IMR-90 (cell line): ENCODE measurements around the gene TIAM2. TPM values are rescaled to one million over a fixed set of nuclear protein-coding genes. Genes with fewer than 3 reads are reported as not detected.

ENCODE experiments used
- ATAC-seq: fragments of 200-7000 bp; cut with Tn5 transposase; 2 replicates; pipeline ENCODE4 v1.9.1; 2020; ENCODE audit warnings: low read depth, mild to moderate bottlenecking, moderate library complexity
- BruUV-seq: library from RNA; stranded (reverse); fragments of 400-500 nt; replicated peaks from 2 replicates; lab custom pipeline; 2021; lab: Mats Ljungman, UMichigan
- CTCF ChIA-PET: fragments of 300-600 bp; formaldehyde crosslinking; extraction: SDS; loops from one replicate; lab custom pipeline; 2021; ENCODE audit warnings: antibody characterized with exemption; lab: Yijun Ruan, JAX
- POLR2A ChIA-PET: fragments of 300-600 bp; sonication (Branson Sonifier 250); formaldehyde crosslinking; loops from one replicate; lab custom pipeline; 2022; ENCODE audit warnings: antibody characterized with exemption; ENCODE audit not compliant: unreplicated experiment; lab: Charles Lee
- DNase-seq: peaks from one replicate; pipeline ENCODE4 v3.0.0; 2013
- H2AFZ ChIP-seq: replicated peaks from 2 replicates; pipeline ENCODE3; 2013; ENCODE audit warnings: low read length, mild to moderate bottlenecking; ENCODE audit not compliant: poor library complexity
- H2AK5ac ChIP-seq: 2 replicates; pipeline ENCODE4 v1.6.1; 2013; ENCODE audit warnings: low read depth, low read length, inconsistent platforms
- H2AK9ac ChIP-seq: replicated peaks from 2 replicates; pipeline ENCODE3; 2013; ENCODE audit warnings: mild to moderate bottlenecking, low read depth, low read length, moderate library complexity; ENCODE audit not compliant: poor library complexity
- H2BK120ac ChIP-seq: 2 replicates; pipeline ENCODE4 v1.6.1; 2013; ENCODE audit warnings: low read depth, low read length, inconsistent platforms
- H2BK15ac ChIP-seq: 3 replicates; pipeline ENCODE4 v1.6.1; 2013; ENCODE audit warnings: low read depth, low read length, inconsistent platforms
- H2BK20ac ChIP-seq: 2 replicates; pipeline ENCODE4 v1.6.1; 2013; ENCODE audit warnings: low read depth, mild to moderate bottlenecking, inconsistent platforms, low read length, moderate library complexity
- H2BK5ac ChIP-seq: 2 replicates; pipeline ENCODE4 v1.6.1; 2013; ENCODE audit warnings: mild to moderate bottlenecking, low read depth, low read length, inconsistent platforms; ENCODE audit not compliant: poor library complexity, severe bottlenecking
- H3K14ac ChIP-seq: replicated peaks from 2 replicates; pipeline ENCODE4 v1.6.1; 2013; ENCODE audit warnings: low read depth, low read length, inconsistent platforms
- H3K18ac ChIP-seq: 2 replicates; pipeline ENCODE4 v1.6.1; 2013; ENCODE audit warnings: low read depth, low read length, control low read depth
- H3K23ac ChIP-seq: 2 replicates; pipeline ENCODE4 v1.6.1; 2013; ENCODE audit warnings: low read depth, low read length, inconsistent platforms
- H3K27ac ChIP-seq: 2 replicates; pipeline ENCODE4 v1.5.1; 2013; ENCODE audit warnings: mild to moderate bottlenecking, control low read depth, low read length; ENCODE audit not compliant: insufficient read depth
- H3K27me3 ChIP-seq: 2 replicates; pipeline ENCODE4 v1.6.1; 2013; ENCODE audit warnings: low read length; ENCODE audit not compliant: control insufficient read depth, insufficient read depth
- H3K36me3 ChIP-seq: 2 replicates; pipeline ENCODE4 v1.6.1; 2013; ENCODE audit warnings: low read length, mixed read lengths; ENCODE audit not compliant: control insufficient read depth, insufficient read depth
- H3K4ac ChIP-seq: 2 replicates; pipeline ENCODE4 v1.6.1; 2013; ENCODE audit warnings: low read depth, low read length, inconsistent platforms
- H3K4me1 ChIP-seq: 2 replicates; pipeline ENCODE4 v1.6.1; 2013; ENCODE audit warnings: low read length, mixed read lengths; ENCODE audit not compliant: control insufficient read depth, insufficient read depth
- H3K4me2 ChIP-seq: 2 replicates; pipeline ENCODE4 v1.6.1; 2013; ENCODE audit warnings: low read depth, mild to moderate bottlenecking, control low read depth, low read length, moderate library complexity
- H3K4me3 ChIP-seq: 2 replicates; pipeline ENCODE4 v1.5.1; 2013; ENCODE audit warnings: low read depth, mild to moderate bottlenecking, control low read depth, low read length, moderate library complexity; ENCODE audit not compliant: insufficient read depth
- H3K56ac ChIP-seq: 2 replicates; pipeline ENCODE4 v1.6.1; 2013; ENCODE audit warnings: low read length, inconsistent platforms; ENCODE audit not compliant: insufficient read depth; ENCODE audit errors: extremely low read depth
- H3K79me1 ChIP-seq, 2 experiments: 2 replicates each; pipeline ENCODE4 v1.6.1; 2013; ENCODE audit warnings: low read length in 2 of 2, inconsistent platforms in 1 of 2, low read depth in 1 of 2
- H3K9ac ChIP-seq: 2 replicates; pipeline ENCODE4 v1.6.1; 2013; ENCODE audit warnings: low read depth, low read length, control low read depth
- H3K9me1 ChIP-seq: 2 replicates; pipeline ENCODE4 v1.6.1; 2013; ENCODE audit warnings: low read length, inconsistent platforms; ENCODE audit not compliant: insufficient read depth
- H3K9me3 ChIP-seq: 2 replicates; pipeline ENCODE4 v1.6.1; 2013; ENCODE audit warnings: low read length; ENCODE audit not compliant: control insufficient read depth, insufficient read depth
- H4K20me1 ChIP-seq: 2 replicates; pipeline ENCODE4 v1.6.1; 2013; ENCODE audit warnings: low read length, inconsistent platforms; ENCODE audit not compliant: insufficient read depth
- H4K5ac ChIP-seq: 2 replicates; pipeline ENCODE4 v1.6.1; 2013; ENCODE audit warnings: mild to moderate bottlenecking, low read depth, low read length, control low read depth
- H4K8ac ChIP-seq, 2 experiments: 2 replicates each; pipeline ENCODE4 v1.6.1; 2013; ENCODE audit warnings: low read depth in 2 of 2, low read length in 2 of 2, control low read depth in 1 of 2, inconsistent platforms in 1 of 2
- H4K91ac ChIP-seq: 2 replicates; pipeline ENCODE4 v1.6.1; 2013; ENCODE audit warnings: low read depth, low read length, inconsistent platforms; ENCODE audit not compliant: insufficient read depth
- BHLHE40 ChIP-seq: fragments of 150-350 bp; IDR thresholded peaks from 2 replicates; pipeline ENCODE4 v1.6.1; 2016; ENCODE audit warnings: mild to moderate bottlenecking, low read depth, low read length
- CEBPB ChIP-seq: IDR thresholded peaks from 2 replicates; pipeline ENCODE4 v1.6.1; 2012; ENCODE audit warnings: low read depth, low read length, improper control_type of control experiment
- CTCF ChIP-seq: conservative IDR thresholded peaks from 2 replicates; pipeline ENCODE4 v1.5.1; 2012; ENCODE audit warnings: mild to moderate bottlenecking, low read depth, low read length, improper control_type of control experiment
- ELK1 ChIP-seq: fragments of 150-350 bp; IDR thresholded peaks from 2 replicates; pipeline ENCODE4 v1.6.1; 2016; ENCODE audit warnings: low read depth, mild to moderate bottlenecking, low read length, moderate library complexity, borderline replicate concordance
- FOS ChIP-seq: fragments of 150-350 bp; IDR thresholded peaks from 2 replicates; pipeline ENCODE4 v1.6.1; 2016; ENCODE audit warnings: low read depth, low read length
- MAFK ChIP-seq: IDR thresholded peaks from 2 replicates; pipeline ENCODE4 v1.6.1; 2012; ENCODE audit warnings: low read depth, low read length, improper control_type of control experiment
- MAZ ChIP-seq: IDR thresholded peaks from 2 replicates; pipeline ENCODE4 v1.6.1; 2012; ENCODE audit warnings: low read depth, mild to moderate bottlenecking, low read length, improper control_type of control experiment, moderate library complexity, borderline replicate concordance
- MXI1 ChIP-seq: IDR thresholded peaks from 2 replicates; pipeline ENCODE4 v1.6.1; 2012; ENCODE audit warnings: low read depth, mild to moderate bottlenecking, low read length, moderate library complexity, borderline replicate concordance
- NFE2L2 ChIP-seq: fragments of 150-350 bp; IDR thresholded peaks from 2 replicates; pipeline ENCODE4 v1.6.1; 2016; ENCODE audit warnings: low read depth, mild to moderate bottlenecking, low read length
- POLR2A ChIP-seq: IDR thresholded peaks from 2 replicates; pipeline ENCODE4 v1.6.1; 2012; ENCODE audit warnings: mild to moderate bottlenecking, low read depth, low read length
- RAD21 ChIP-seq: IDR thresholded peaks from 2 replicates; pipeline ENCODE4 v1.6.1; 2012; ENCODE audit warnings: low read length, improper control_type of control experiment
- RCOR1 ChIP-seq: IDR thresholded peaks from 2 replicates; pipeline ENCODE4 v1.6.1; 2012; ENCODE audit warnings: mild to moderate bottlenecking, low read length, improper control_type of control experiment; ENCODE audit not compliant: insufficient replicate concordance
- RFX5 ChIP-seq: IDR thresholded peaks from 2 replicates; pipeline ENCODE4 v1.8.0; 2012; ENCODE audit warnings: low read depth, mild to moderate bottlenecking, low read length, moderate library complexity
- SMC3 ChIP-seq: fragments of 150-350 bp; IDR thresholded peaks from 2 replicates; pipeline ENCODE4 v1.6.1; 2016; ENCODE audit warnings: low read depth, mild to moderate bottlenecking, antibody characterized with exemption, low read length, moderate library complexity
- USF2 ChIP-seq: fragments of 150-350 bp; IDR thresholded peaks from 2 replicates; pipeline ENCODE4 v1.6.1; 2017; ENCODE audit warnings: mild to moderate bottlenecking, antibody characterized with exemption, low read length, low read depth
- WGBS, 2 experiments: methylation state at CpG; one replicate each; pipeline versions ENCODE4 v1.1.5 to v1.1.7; 2013; ENCODE audit warnings: missing lambda C conversion rate in 2 of 2; ENCODE audit not compliant: insufficient read length in 1 of 2; ENCODE audit errors: extremely low coverage in 2 of 2; 5-methylcytosine and 5-hydroxymethylcytosine counted together
- dilution Hi-C: fragments of 300-500 bp; cut with HindIII; formaldehyde crosslinking; loops from one replicate; pipeline ENCODE4 v1.14.3; 2018; ENCODE audit warnings: low sequenced_read_pairs; ENCODE audit not compliant: unreplicated experiment
- in situ Hi-C: fragments of 300-500 bp; cut with MboI; formaldehyde crosslinking; loops from 3 replicates; pipeline ENCODE4 v1.14.3; 2019; ENCODE audit warnings: low sequenced_read_pairs, inconsistent platforms, mixed read lengths
- intact Hi-C: fragments of 100-400 bp; cut with micrococcal nuclease; formaldehyde crosslinking; loops from 2 replicates; pipeline ENCODE4 v1.10.0; 2022
- polyA plus RNA-seq, 3 experiments: library from polyadenylated mRNA; depleted of rRNA; stranded (reverse); fragments of >200 nt; gene quantifications; 2 replicates each; pipeline ENCODE4 v1.2.3, GENCODE V29; 2012; ENCODE audit warnings: low replicate concordance in 1 of 3
- total RNA-seq: library from RNA; depleted of rRNA; stranded (reverse); fragments of >200 nt; gene quantifications from 2 replicates; pipeline ENCODE4 v1.2.3, GENCODE V29; 2012

The TIAM2 gene
- total and polyA plus RNA-seq, 2 of the 4 experiments (the other 2 are of a cell fraction) = 3.1 to 4.7 TPM

GRCh38 chr6:155237613-155238012, 242.5 kb downstream of the TIAM2 start:
- H4K91ac ChIP-seq = no peak overlapping the region
- no peak overlapping the region for H2BK15ac ChIP-seq
- H2AK5ac ChIP-seq = no peak overlapping the region
- no peak overlapping the region for H2AFZ ChIP-seq
- POLR2A ChIA-PET = no interaction called here
- no TSS peak for BruUV-seq
- TF ChIP-seq SMC3 (no peak), MAFK (no peak), RAD21 (no peak), FOS (no peak), CEBPB (no peak), POLR2A (no peak), BHLHE40 (no peak), RCOR1 (no peak), USF2 (no peak), MXI1 (no peak), RFX5 (no peak), ELK1 (no peak), MAZ (no peak), CTCF (no peak), NFE2L2 (no peak)
- no peak overlapping the region for H3K14ac ChIP-seq
- dilution Hi-C loops (no loop called here), intact Hi-C loops (no loop called here), in situ Hi-C loops (no loop called here)
- H4K5ac ChIP-seq = no peak overlapping the region
- no peaks in the 10 kb centered on the region; the same call in 1 of the 2 replicates for H3K9me3 ChIP-seq
- no peaks in the 10 kb centered on the region; the same call in 1 of the 2 replicates for H3K9me1 ChIP-seq
- DNase-seq (no peak), ATAC-seq (no peak)
- no peak overlapping the region for H4K8ac ChIP-seq
- no peak overlapping the region for H2BK5ac ChIP-seq
- H3K4me2 ChIP-seq = no peak overlapping the region
- H3K27ac ChIP-seq = no peak overlapping the region
- no peak overlapping the region for H2AK9ac ChIP-seq
- no peaks in the 10 kb centered on the region for H3K27me3 ChIP-seq
- H3K79me1 ChIP-seq = no peaks in the 10 kb centered on the region
- no peaks in the 10 kb centered on the region for H3K36me3 ChIP-seq
- no peak overlapping the region for H2BK120ac ChIP-seq
- H3K4ac ChIP-seq = no peak overlapping the region
- no peak overlapping the region for H3K9ac ChIP-seq
- H3K4me1 ChIP-seq = peaks cover 4% of the 10 kb centered on the region; the same call in 1 of the 2 replicates
- H3K4me3 ChIP-seq = no peak overlapping the region
- H3K56ac ChIP-seq = no peak overlapping the region
- H4K20me1 ChIP-seq = no peaks in the 10 kb centered on the region
- no peak overlapping the region for H2BK20ac ChIP-seq
- no peak overlapping the region for H3K23ac ChIP-seq
- no CpG with 5 or more reads among the region's 1 CpG for WGBS, 2 experiments
- H3K18ac ChIP-seq = no peak overlapping the region
- CTCF ChIA-PET = no interaction called here
